Measurements from ENCODE around the gene PDK2. TPM values are rescaled to one million over a fixed set of nuclear protein-coding genes. Genes with fewer than 3 reads are reported as not detected.

The PDK2 gene
- total and polyA plus RNA-seq, 9 of the 15 experiments (the other 6 are each of a cell fraction or from before 2014, with no cell fraction given): 0.03 to 2.5 (median 1.4) TPM

GRCh38 chr17:50153650-50154575, 58.8 kb downstream of the PDK2 start (continued):
- TF ChIP-seq CCNT2 (IDR thresholded peaks at IDR 0.05; ENCODE audit: borderline replicate concordance, extremely low read depth, insufficient read length, low read depth, low read length) (peak; percentile 32), CLOCK (CRISPR knock-in tag; IDR thresholded peaks at IDR 0.05; ENCODE audit: borderline replicate concordance) (no peak), SAP30 (IDR thresholded peaks at IDR 0.05; ENCODE audit: borderline replicate concordance, insufficient read depth, low read depth, low read length, poor library complexity, severe bottlenecking) (no peak), ZFX (CRISPR knock-in tag; IDR thresholded peaks at IDR 0.05) (peak; percentile 38; the same call in 1 of the 2 replicates), FOXP4 (CRISPR knock-in tag; IDR thresholded peaks at IDR 0.05; ENCODE audit: borderline replicate concordance) (no peak), NR4A1 (CRISPR knock-in tag; IDR thresholded peaks at IDR 0.05) (no peak), NR4A1 (tag; IDR thresholded peaks at IDR 0.05) (no peak), MNT (conservative IDR thresholded peaks at IDR 0.05) (0 out of 4 replicates have a peak, but pooled peaks of 1 of the 2 experiments have one; percentile 22), GATAD2B (IDR thresholded peaks at IDR 0.05; ENCODE audit: borderline replicate concordance) (peak; percentile 7; the same call in 1 of the 2 replicates), MCM5 (IDR thresholded peaks at IDR 0.05; ENCODE audit: low read depth) (no peak), GMEB1 (CRISPR knock-in tag; IDR thresholded peaks at IDR 0.05) (no peak), SIX5 (IDR thresholded peaks at IDR 0.05; ENCODE audit: borderline replicate concordance in 1 of 2, insufficient read depth in 1 of 2, low read depth in 1 of 2, low read length in 2 of 2) (no peak), ZSCAN29 (IDR thresholded peaks at IDR 0.05) (no peak)

Data from K562 (cell line).